Activated naive CD4-positive, alpha-beta T cell treated with anti-CD3 and anti-CD28 coated beads, Interleukin-2, amount 50 U/mL, for 24 hours (primary cell): ENCODE data around the gene PSPN.
A peak's percentile ranks its signal among the peaks of the same experiment; 100 is the strongest.
"Not testable (repeated sequence)": the region's sequence is repeated elsewhere in the genome, so short reads cannot be mapped to it uniquely, and the experiment has no call there.

Experiments
- H3K27ac Mint-ChIP-seq: one replicate; pipeline ENCODE4 v1.8.0; 2021; ENCODE audit warnings: mild to moderate bottlenecking, mixed read lengths
- H3K27me3 Mint-ChIP-seq: one replicate; pipeline ENCODE4 v1.8.0; 2021; ENCODE audit warnings: mixed read lengths
- H3K36me3 Mint-ChIP-seq: one replicate; pipeline ENCODE4 v1.8.0; 2021; ENCODE audit warnings: mixed read lengths
- H3K4me1 Mint-ChIP-seq: one replicate; pipeline ENCODE4 v1.8.0; 2021; ENCODE audit warnings: mixed read lengths
- H3K4me3 Mint-ChIP-seq: one replicate; pipeline ENCODE4 v1.8.0; 2021; ENCODE audit warnings: mild to moderate bottlenecking, mixed read lengths
- H3K9me3 Mint-ChIP-seq: one replicate; pipeline ENCODE4 v1.8.0; 2021; ENCODE audit warnings: mixed read lengths

Gene PSPN

GRCh38 chr19:6383188-6383587 is 7.5 kb upstream of the PSPN start:
- H3K4me3 Mint-ChIP-seq = no peak overlapping the region

GRCh38 chr19:6381030-6381750 is 5.5 kb upstream of the PSPN start:
- peaks cover 12% of the 10 kb centered on the region for H3K36me3 Mint-ChIP-seq
- no peak overlapping the region for H3K27ac Mint-ChIP-seq
- no peaks in the 10 kb centered on the region for H3K9me3 Mint-ChIP-seq
- no peaks in the 10 kb centered on the region for H3K27me3 Mint-ChIP-seq
- H3K4me3 Mint-ChIP-seq = no peak overlapping the region
- H3K4me1 Mint-ChIP-seq = no peaks in the 10 kb centered on the region

More at GRCh38 chr19:6383188-6383587, 7.5 kb upstream of the PSPN start:
- Mint-ChIP-seq H3K9me3 (no peaks in the 10 kb centered on the region), H3K27me3 (no peaks in the 10 kb centered on the region), H3K4me1 (peaks cover under 1% of the 10 kb centered on the region), H3K27ac (peak overlapping the region; percentile 41), H3K36me3 (peaks cover 13% of the 10 kb centered on the region)

GRCh38 chr19:6379744-6380143 is 4.0 kb upstream of the PSPN start:
- H3K27me3 Mint-ChIP-seq = no peaks in the 10 kb centered on the region
- peaks cover 12% of the 10 kb centered on the region for H3K36me3 Mint-ChIP-seq
- H3K4me1 Mint-ChIP-seq = no peaks in the 10 kb centered on the region
- no peak overlapping the region for H3K27ac Mint-ChIP-seq
- no peaks in the 10 kb centered on the region for H3K9me3 Mint-ChIP-seq
- no peak overlapping the region for H3K4me3 Mint-ChIP-seq

- Mint-ChIP-seq H3K36me3 (peaks cover 12% of the 10 kb centered on the region), H3K9me3 (no peaks in the 10 kb centered on the region), H3K27ac (no peak overlapping the region), H3K4me3 (no peak overlapping the region), H3K27me3 (no peaks in the 10 kb centered on the region), H3K4me1 (peaks cover 4% of the 10 kb centered on the region)
Measured at GRCh38 chr19:6378486-6378885, 2.8 kb upstream of the PSPN start.

GRCh38 chr19:6378041-6378440 is 2.3 kb upstream of the PSPN start:
- no peaks in the 10 kb centered on the region for H3K27me3 Mint-ChIP-seq
- no peak overlapping the region for H3K4me3 Mint-ChIP-seq
- H3K27ac Mint-ChIP-seq = no peak overlapping the region
- H3K36me3 Mint-ChIP-seq = peaks cover 10% of the 10 kb centered on the region
- no peaks in the 10 kb centered on the region for H3K9me3 Mint-ChIP-seq
- H3K4me1 Mint-ChIP-seq = peaks cover 4% of the 10 kb centered on the region

- Mint-ChIP-seq H3K4me3 (no peak overlapping the region), H3K9me3 (no peaks in the 10 kb centered on the region), H3K27ac (no peak overlapping the region), H3K27me3 (no peaks in the 10 kb centered on the region), H3K36me3 (peaks cover 9% of the 10 kb centered on the region), H3K4me1 (peaks cover 11% of the 10 kb centered on the region)
Measured at GRCh38 chr19:6376512-6377190, 918 bp upstream of the PSPN start.

- H3K27ac Mint-ChIP-seq = no peak overlapping the region
- H3K36me3 Mint-ChIP-seq = peaks cover 2% of the 10 kb centered on the region
- H3K9me3 Mint-ChIP-seq = no peaks in the 10 kb centered on the region
- H3K4me1 Mint-ChIP-seq = peaks cover 13% of the 10 kb centered on the region
- no peaks in the 10 kb centered on the region for H3K27me3 Mint-ChIP-seq
- H3K4me3 Mint-ChIP-seq = no peak overlapping the region
Measured at GRCh38 chr19:6374711-6375410, 872 bp downstream of the PSPN start.

GRCh38 chr19:6374161-6374709 is 1.5 kb downstream of the PSPN start:
- Mint-ChIP-seq H3K4me3 (no peak overlapping the region), H3K36me3 (peaks cover 2% of the 10 kb centered on the region), H3K27me3 (no peaks in the 10 kb centered on the region), H3K27ac (no peak overlapping the region), H3K9me3 (no peaks in the 10 kb centered on the region), H3K4me1 (peaks cover 19% of the 10 kb centered on the region)

GRCh38 chr19:6373813-6374108 is 2.0 kb downstream of the PSPN start:
- Mint-ChIP-seq H3K27me3 (no peaks in the 10 kb centered on the region), H3K27ac (peak overlapping the region; percentile 23), H3K4me1 (peaks cover 19% of the 10 kb centered on the region), H3K9me3 (no peaks in the 10 kb centered on the region), H3K4me3 (peak overlapping the region; percentile 91), H3K36me3 (peaks cover 4% of the 10 kb centered on the region)

- H3K27me3 Mint-ChIP-seq = no peaks in the 10 kb centered on the region
- peak overlapping the region; percentile 91 for H3K27ac Mint-ChIP-seq
- H3K4me3 Mint-ChIP-seq = peak overlapping the region; percentile 91
- H3K4me1 Mint-ChIP-seq = peaks cover 19% of the 10 kb centered on the region
- peaks cover 5% of the 10 kb centered on the region for H3K36me3 Mint-ChIP-seq
- H3K9me3 Mint-ChIP-seq = no peaks in the 10 kb centered on the region
Measured at GRCh38 chr19:6373096-6373812, 2.5 kb downstream of the PSPN start.

- H3K36me3 Mint-ChIP-seq = peaks cover 5% of the 10 kb centered on the region
- no peaks in the 10 kb centered on the region for H3K9me3 Mint-ChIP-seq
- peaks cover 19% of the 10 kb centered on the region for H3K4me1 Mint-ChIP-seq
- no peaks in the 10 kb centered on the region for H3K27me3 Mint-ChIP-seq
- H3K4me3 Mint-ChIP-seq = peak within 1 kb of the TSS; percentile 91
- H3K27ac Mint-ChIP-seq = peak within 1 kb of the TSS; percentile 91
Measured at GRCh38 chr19:6372594-6373095, 3.1 kb downstream of the PSPN start, which contains the start of gene ALKBH7. TSS of gene ALKBH7 (plus strand) at chr19:6372794. CDS start at chr19:6372821, 27 bp downstream.

- H3K4me1 Mint-ChIP-seq = peaks cover 19% of the 10 kb centered on the region
- H3K36me3 Mint-ChIP-seq = peaks cover 5% of the 10 kb centered on the region
- H3K4me3 Mint-ChIP-seq = peak overlapping the region; percentile 3
- H3K27me3 Mint-ChIP-seq = no peaks in the 10 kb centered on the region
- H3K27ac Mint-ChIP-seq = no peak overlapping the region
- no peaks in the 10 kb centered on the region for H3K9me3 Mint-ChIP-seq
Measured at GRCh38 chr19:6364353-6364752, 11.4 kb downstream of the PSPN start.

GRCh38 chr19:6362351-6362801 is 13.4 kb downstream of the PSPN start:
- no peaks in the 10 kb centered on the region for H3K9me3 Mint-ChIP-seq
- H3K36me3 Mint-ChIP-seq = peaks cover 2% of the 10 kb centered on the region
- no peaks in the 10 kb centered on the region for H3K27me3 Mint-ChIP-seq
- H3K27ac Mint-ChIP-seq = peak overlapping the region; percentile 96
- peak overlapping the region; percentile 92 for H3K4me3 Mint-ChIP-seq
- H3K4me1 Mint-ChIP-seq = peaks cover 17% of the 10 kb centered on the region

GRCh38 chr19:6362027-6362350 is 13.7 kb downstream of the PSPN start:
- H3K4me3 Mint-ChIP-seq = peak overlapping the region; percentile 92
- peak overlapping the region; percentile 96 for H3K27ac Mint-ChIP-seq
- no peaks in the 10 kb centered on the region for H3K27me3 Mint-ChIP-seq
- peaks cover 17% of the 10 kb centered on the region for H3K4me1 Mint-ChIP-seq
- peaks cover 2% of the 10 kb centered on the region for H3K36me3 Mint-ChIP-seq
- H3K9me3 Mint-ChIP-seq = no peaks in the 10 kb centered on the region

- not testable (repeated sequence) for H3K27me3 Mint-ChIP-seq, H3K36me3 Mint-ChIP-seq, H3K9me3 Mint-ChIP-seq, H3K27ac Mint-ChIP-seq
- H3K4me1 Mint-ChIP-seq = peaks cover 17% of the 10 kb centered on the region
- H3K4me3 Mint-ChIP-seq = peak overlapping the region; percentile 92
Measured at GRCh38 chr19:6360857-6361216, 14.9 kb downstream of the PSPN start.
